Loucy (cell line): ENCODE data around the gene HS6ST2.

Source experiments
- H2AFZ ChIP-seq: fragments of 200-600 bp; sonication (generic); 2 replicates; pipeline ENCODE4 v1.6.0; 2016; ENCODE audit warnings: antibody characterized with exemption, mild to moderate bottlenecking, low read length, moderate library complexity
- H3F3A ChIP-seq: fragments of 200-600 bp; 2 replicates; pipeline ENCODE4 v1.6.0; 2016; ENCODE audit warnings: antibody characterized with exemption, low read depth, mild to moderate bottlenecking
- H3K27me3 ChIP-seq: fragments of 200-600 bp; sonication (generic); 2 replicates; pipeline ENCODE4 v1.6.1; 2014; ENCODE audit warnings: low read length, mild to moderate bottlenecking; ENCODE audit not compliant: insufficient read depth, poor library complexity, severe bottlenecking
- H3K36me3 ChIP-seq: fragments of 200-600 bp; sonication (generic); 2 replicates; pipeline ENCODE4 v1.6.1; 2016; ENCODE audit warnings: low read length; ENCODE audit not compliant: insufficient read depth
- H3K4me1 ChIP-seq: fragments of 200-600 bp; sonication (generic); 2 replicates; pipeline ENCODE4 v1.5.1; 2014; ENCODE audit warnings: low read length, mild to moderate bottlenecking; ENCODE audit not compliant: insufficient read depth, poor library complexity, severe bottlenecking
- H3K4me2 ChIP-seq: fragments of 200-600 bp; sonication (generic); 2 replicates; pipeline ENCODE4 v1.6.0; 2014; ENCODE audit warnings: antibody characterized with exemption, low read length, low read depth, mild to moderate bottlenecking; ENCODE audit not compliant: poor library complexity, severe bottlenecking
- H3K4me3 ChIP-seq: fragments of 200-600 bp; sonication (generic); 2 replicates; pipeline ENCODE4 v1.5.1; 2014; ENCODE audit warnings: low read length, mild to moderate bottlenecking, mixed read lengths; ENCODE audit not compliant: poor library complexity, severe bottlenecking
- H3K79me2 ChIP-seq: fragments of 200-600 bp; sonication (generic); 2 replicates; pipeline ENCODE4 v1.6.1; 2014; ENCODE audit warnings: low read length; ENCODE audit not compliant: insufficient read depth
- H3K9ac ChIP-seq: fragments of 200-600 bp; sonication (generic); 2 replicates; pipeline ENCODE4 v1.6.0; 2014; ENCODE audit warnings: mild to moderate bottlenecking, low read depth, low read length, moderate library complexity; ENCODE audit not compliant: poor library complexity, severe bottlenecking
- H3K9me2 ChIP-seq: fragments of 200-600 bp; sonication (generic); replicated peaks from 2 replicates; pipeline ENCODE4 v1.6.1; 2016; ENCODE audit warnings: low read depth, low read length, mixed read lengths
- H3K9me3 ChIP-seq: fragments of 200-600 bp; sonication (generic); 2 replicates; pipeline ENCODE4 v1.6.1; 2014; ENCODE audit warnings: mild to moderate bottlenecking, antibody characterized with exemption, low read length, low read depth; ENCODE audit not compliant: insufficient read depth
- H4K20me1 ChIP-seq: fragments of 200-600 bp; sonication (generic); 2 replicates; pipeline ENCODE4 v1.6.0; 2014; ENCODE audit warnings: antibody characterized with exemption, low read length, mild to moderate bottlenecking; ENCODE audit not compliant: insufficient read depth, poor library complexity, severe bottlenecking
- EZH2phosphoT487 ChIP-seq: fragments of 200-600 bp; IDR thresholded peaks from 2 replicates; pipeline ENCODE4 v1.6.1; 2018; ENCODE audit warnings: antibody characterized with exemption, mild to moderate bottlenecking, moderate library complexity, borderline replicate concordance
- TF ChIP-seq, protein P1 (sequence below): fragments of 200-600 bp; sonication (generic); conservative IDR thresholded peaks from 2 replicates; pipeline ENCODE4 v1.5.1; 2014; ENCODE audit warnings: mild to moderate bottlenecking, antibody characterized with exemption, low read length

HS6ST2 gene

GRCh38 chrX:132958091-132958703 is at the start of gene HS6ST2:
Gene HS6ST2, minus strand, starts transcription at chrX:132958629.
- TF ChIP-seq, protein P1, sequence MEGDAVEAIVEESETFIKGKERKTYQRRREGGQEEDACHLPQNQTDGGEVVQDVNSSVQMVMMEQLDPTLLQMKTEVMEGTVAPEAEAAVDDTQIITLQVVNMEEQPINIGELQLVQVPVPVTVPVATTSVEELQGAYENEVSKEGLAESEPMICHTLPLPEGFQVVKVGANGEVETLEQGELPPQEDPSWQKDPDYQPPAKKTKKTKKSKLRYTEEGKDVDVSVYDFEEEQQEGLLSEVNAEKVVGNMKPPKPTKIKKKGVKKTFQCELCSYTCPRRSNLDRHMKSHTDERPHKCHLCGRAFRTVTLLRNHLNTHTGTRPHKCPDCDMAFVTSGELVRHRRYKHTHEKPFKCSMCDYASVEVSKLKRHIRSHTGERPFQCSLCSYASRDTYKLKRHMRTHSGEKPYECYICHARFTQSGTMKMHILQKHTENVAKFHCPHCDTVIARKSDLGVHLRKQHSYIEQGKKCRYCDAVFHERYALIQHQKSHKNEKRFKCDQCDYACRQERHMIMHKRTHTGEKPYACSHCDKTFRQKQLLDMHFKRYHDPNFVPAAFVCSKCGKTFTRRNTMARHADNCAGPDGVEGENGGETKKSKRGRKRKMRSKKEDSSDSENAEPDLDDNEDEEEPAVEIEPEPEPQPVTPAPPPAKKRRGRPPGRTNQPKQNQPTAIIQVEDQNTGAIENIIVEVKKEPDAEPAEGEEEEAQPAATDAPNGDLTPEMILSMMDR, result no peak
- TF ChIP-seq EZH2phosphoT487, result no peak
- H4K20me1 ChIP-seq, result no peaks in the 10 kb centered on the region
- H3K9me2 ChIP-seq, result no peaks in the 10 kb centered on the region
- H3K79me2 ChIP-seq, result no peaks in the 10 kb centered on the region
- H3K4me2 ChIP-seq, result peak within 1 kb of the TSS; percentile 74
- H3K4me3 ChIP-seq, result peak within 1 kb of the TSS; percentile 74
- peak within 1 kb of the TSS; percentile 78 for H2AFZ ChIP-seq
- no peaks in the 10 kb centered on the region for H3K36me3 ChIP-seq
- peak within 1 kb of the TSS; percentile 64 for H3K9ac ChIP-seq
- no peaks in the 10 kb centered on the region for H3K9me3 ChIP-seq
- H3F3A ChIP-seq, result no peaks in the 10 kb centered on the region
- H3K4me1 ChIP-seq, result no peaks in the 10 kb centered on the region
- peaks cover 6% of the 10 kb centered on the region for H3K27me3 ChIP-seq

GRCh38 chrX:133007458-133007857 is 49.0 kb upstream of the HS6ST2 start:
- no peaks in the 10 kb centered on the region for H3K79me2 ChIP-seq
- H3K4me3 ChIP-seq, result no peak overlapping the region
- H3K9me3 ChIP-seq, result no peaks in the 10 kb centered on the region
- H3K36me3 ChIP-seq, result no peaks in the 10 kb centered on the region
- H3K4me1 ChIP-seq, result no peaks in the 10 kb centered on the region
- no peaks in the 10 kb centered on the region for H3K27me3 ChIP-seq
- no peak overlapping the region for H3K9ac ChIP-seq
- no peaks in the 10 kb centered on the region for H3F3A ChIP-seq
- H3K4me2 ChIP-seq, result no peak overlapping the region
- H4K20me1 ChIP-seq, result no peaks in the 10 kb centered on the region
- no peak overlapping the region for H2AFZ ChIP-seq
- no peaks in the 10 kb centered on the region for H3K9me2 ChIP-seq
- no peak for TF ChIP-seq EZH2phosphoT487

GRCh38 chrX:133005616-133006015 is 47.2 kb upstream of the HS6ST2 start:
- Histone ChIP-seq H3F3A (no peaks in the 10 kb centered on the region), H3K4me3 (no peak overlapping the region), H3K4me2 (no peak overlapping the region), H3K27me3 (no peaks in the 10 kb centered on the region), H3K9me3 (no peaks in the 10 kb centered on the region), H3K9ac (no peak overlapping the region), H3K36me3 (no peaks in the 10 kb centered on the region), H2AFZ (no peak overlapping the region), H3K79me2 (no peaks in the 10 kb centered on the region), H3K4me1 (no peaks in the 10 kb centered on the region), H3K9me2 (no peaks in the 10 kb centered on the region), H4K20me1 (no peaks in the 10 kb centered on the region)
- no peak for TF ChIP-seq EZH2phosphoT487
- TF ChIP-seq, protein P1, result no peak

DNA sequence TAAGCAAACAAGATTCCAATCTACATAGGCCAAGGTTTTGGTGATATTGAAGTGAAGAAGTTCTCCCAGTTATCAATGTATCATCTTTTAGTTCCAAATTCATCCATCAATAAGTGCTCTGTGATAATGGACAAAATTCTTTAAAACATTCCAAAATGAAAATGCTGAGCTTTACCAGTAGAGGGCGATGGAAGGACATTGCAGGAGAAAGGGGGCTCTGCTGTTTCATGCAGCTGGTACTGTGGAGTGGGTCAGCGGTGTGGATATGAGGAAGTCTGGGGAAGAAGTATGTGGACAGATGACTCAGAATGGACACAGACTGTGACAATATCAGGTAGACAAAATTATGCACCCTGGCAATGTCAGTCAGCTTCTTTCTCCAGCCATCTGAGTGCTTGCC is 46.6 kb upstream of the HS6ST2 start:
- H3K9me3 ChIP-seq, result no peaks in the 10 kb centered on the region
- H4K20me1 ChIP-seq, result no peaks in the 10 kb centered on the region
- no peaks in the 10 kb centered on the region for H3F3A ChIP-seq
- H3K4me1 ChIP-seq, result no peaks in the 10 kb centered on the region
- no peaks in the 10 kb centered on the region for H3K79me2 ChIP-seq
- no peak overlapping the region for H2AFZ ChIP-seq
- no peaks in the 10 kb centered on the region for H3K27me3 ChIP-seq
- no peak overlapping the region for H3K9ac ChIP-seq
- H3K4me3 ChIP-seq, result no peak overlapping the region
- H3K4me2 ChIP-seq, result no peak overlapping the region
- TF ChIP-seq, protein P1, result peak; percentile 69
- no peak for TF ChIP-seq EZH2phosphoT487
- H3K36me3 ChIP-seq, result no peaks in the 10 kb centered on the region
- no peaks in the 10 kb centered on the region for H3K9me2 ChIP-seq
